Hair follicle dermal papilla cell (primary cell): ENCODE results near the gene CASP6. TPM values are rescaled to one million over a fixed set of nuclear protein-coding genes. Genes with fewer than 3 reads are reported as not detected.

Experiments
- small RNA-seq: library from RNA; depleted of rRNA; stranded (forward); fragments of <200 nt; gene quantifications from one replicate; pipeline ENCODE3, GENCODE V24; 2012
- total RNA-seq: library from RNA; depleted of rRNA; stranded (reverse); fragments of >200 nt; gene quantifications from 2 replicates; pipeline ENCODE4 v1.2.3, GENCODE V29; 2012

The CASP6 gene
- 18.8 and 19.8 TPM in 2 replicates for total RNA-seq

GRCh38 chr4:109702950-109703663 lies at the start of gene CASP6:
Gene CASP6, minus strand, starts transcription at chr4:109703445. Its CDS starts 50 bp downstream, at chr4:109703395.

DNA sequence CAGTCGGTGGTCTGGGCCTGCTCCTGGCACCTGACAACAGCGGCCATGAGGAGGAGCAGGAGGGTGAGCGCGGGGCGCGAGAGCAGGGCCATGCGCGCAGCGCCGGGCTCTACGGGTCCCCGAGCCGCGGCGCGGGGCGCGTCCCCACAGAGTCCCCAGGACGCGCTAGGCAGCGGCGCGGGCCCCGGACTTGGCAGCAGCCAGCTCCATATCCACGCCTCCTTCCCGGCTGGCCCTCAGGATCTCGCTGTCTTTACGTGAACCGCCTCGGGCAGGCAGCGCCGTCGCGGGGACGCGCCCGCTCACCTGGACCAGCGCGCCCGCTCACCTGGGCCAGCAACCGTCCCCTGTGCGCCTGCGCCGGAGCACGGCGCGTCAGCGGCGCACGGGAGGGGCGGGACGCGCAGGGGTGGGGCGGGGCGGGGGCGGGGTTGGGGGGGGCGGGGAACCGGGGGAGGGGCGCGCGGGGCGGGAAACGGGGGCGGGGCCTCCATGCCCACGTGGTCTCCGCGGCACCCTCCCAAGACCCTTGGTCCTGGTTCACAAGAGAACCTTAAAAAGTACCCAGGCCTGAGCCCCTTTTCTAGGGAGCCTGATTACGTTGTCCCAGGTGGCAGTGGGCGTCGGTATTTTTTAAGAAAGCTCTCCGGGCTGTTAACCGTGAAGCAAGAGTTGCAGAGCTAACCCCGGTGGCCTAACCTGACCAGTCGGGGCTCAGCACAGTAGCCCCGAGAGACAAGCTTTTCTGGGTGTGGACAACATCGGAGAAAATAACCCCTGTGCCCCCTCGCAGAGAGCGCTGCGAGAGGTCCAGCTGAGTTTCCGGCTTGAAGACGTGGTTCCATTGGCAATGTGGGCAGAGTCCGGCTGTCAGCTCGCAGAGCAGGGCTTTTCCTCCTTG lies 26.7 kb upstream of the CASP6 start, which contains the start of gene PLA2G12A:
TSS of gene PLA2G12A (minus strand) at position 353 of the 901 bp plus-strand sequence. CDS start at position 92, 261 bp downstream.

Small RNA genes lying within 50 kb of the gene (small RNA-seq; reads per million reads assigned to genes)
- gene HIGD1AP14, result not detected

Other genes with a start within 250 kb of the CASP6 start
- gene MCUB, start 143.2 kb downstream of the CASP6 start, total RNA-seq, result 20.6 and 40.8 TPM in 2 replicates
- gene PLA2G12A, start 26.6 kb upstream of the CASP6 start, total RNA-seq, result 14.9 and 29.0 TPM in 2 replicates
- 0.61 and 0.65 TPM in 2 replicates for gene CFI, start 98.6 kb upstream of the CASP6 start, total RNA-seq
- 3.6 and 4.1 TPM in 2 replicates for gene GAR1, start 112.3 kb upstream of the CASP6 start, total RNA-seq
- gene RRH, start 124.5 kb upstream of the CASP6 start, total RNA-seq, result not detected in 2 replicates
- gene LRIT3, start 144.7 kb upstream of the CASP6 start, total RNA-seq, result under 0.01 TPM in 1 of 2 replicates, not detected in the other
- 0.65 and 3.0 TPM in 2 replicates for gene EGF, start 209.4 kb upstream of the CASP6 start, total RNA-seq